CD4-positive, alpha-beta T cell treated with Interleukin-1 beta for 1 hour (primary cell): ENCODE data around the gene RARS1.

Experiments
- DNase-seq, 2 donors: peaks; one replicate each; pipeline ENCODE4 v3.0.0-alpha.2; 2020 to 2022

RARS1 gene

DNA sequence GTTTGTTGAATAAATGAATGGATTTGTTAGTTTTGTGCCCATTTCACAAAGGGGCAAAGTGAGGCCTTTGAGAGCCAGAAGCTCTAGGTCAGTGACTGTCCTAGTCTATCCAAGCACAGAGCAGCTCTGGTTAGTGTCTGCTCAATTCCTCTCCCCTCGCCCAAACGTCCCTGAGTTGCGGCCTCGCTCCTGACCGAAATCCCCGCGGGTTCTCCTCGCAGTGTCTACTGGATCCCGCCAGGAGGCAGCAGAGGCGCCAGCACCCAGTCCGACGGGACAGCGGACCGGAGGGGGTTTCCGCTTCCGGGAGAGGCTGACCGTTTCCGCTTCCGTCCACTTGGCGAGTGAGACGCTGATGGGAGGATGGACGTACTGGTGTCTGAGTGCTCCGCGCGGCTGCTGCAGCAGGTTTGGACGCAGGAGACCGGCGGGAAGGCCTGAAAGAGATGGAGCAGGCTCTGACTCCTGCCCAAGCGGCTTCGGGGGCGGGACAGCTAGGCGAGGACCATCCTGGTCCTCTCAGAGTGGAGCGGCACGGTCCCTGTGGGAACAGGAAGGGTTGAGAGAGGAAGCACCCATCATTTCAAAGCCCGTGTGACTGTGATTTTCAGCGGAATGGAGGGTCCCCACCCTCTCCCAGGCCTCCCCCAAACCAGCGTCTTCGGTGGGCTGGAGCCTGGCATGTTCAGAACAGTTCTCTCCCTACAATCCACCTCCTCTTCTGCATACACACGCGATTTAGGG, at the start of gene RARS1:
Gene RARS1, plus strand, starts transcription at position 336 of the 744 bp plus-strand sequence. Its CDS starts 28 bp downstream, at position 364.
- DNase-seq, result peak; percentile 89

DNA sequence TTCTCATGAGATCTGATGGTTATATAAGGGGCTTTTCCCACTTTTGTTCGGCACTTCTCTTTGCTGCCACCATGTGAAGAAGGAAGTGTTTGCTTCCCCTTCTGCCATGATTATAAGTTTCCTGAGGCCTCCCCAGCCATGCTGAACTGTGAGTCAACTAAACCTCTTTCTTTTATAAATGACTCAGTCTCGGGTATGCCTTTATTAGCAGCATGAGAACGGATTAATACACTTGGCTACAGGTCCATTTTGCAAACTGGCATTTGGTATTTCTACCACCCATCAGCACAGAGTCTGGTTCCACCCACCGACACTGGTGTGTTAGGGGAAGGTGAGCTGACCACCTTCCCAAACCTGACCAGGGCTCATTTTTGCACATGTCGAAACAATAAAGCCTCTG, 47.9 kb upstream of the RARS1 start:
- DNase-seq, result no peak

DNA sequence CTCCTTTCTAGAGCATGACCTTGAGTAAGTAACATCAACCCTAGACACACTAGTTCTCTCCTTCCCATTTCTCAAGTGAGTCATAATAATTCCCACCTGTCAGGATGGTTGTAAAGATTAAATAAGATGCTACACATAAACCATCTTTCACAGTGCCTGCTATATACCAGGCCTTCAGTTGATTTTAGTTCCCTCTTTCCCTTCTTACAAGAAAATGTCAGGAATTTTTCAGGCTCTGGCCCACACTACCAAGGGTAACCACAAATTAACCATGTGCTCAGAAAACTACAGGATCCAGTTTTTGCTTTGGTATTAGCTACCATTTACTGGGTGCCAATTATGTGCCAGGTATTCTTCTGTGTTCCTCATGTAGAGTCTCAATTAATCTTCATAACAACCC, 42.7 kb upstream of the RARS1 start:
- no peak for DNase-seq

DNA sequence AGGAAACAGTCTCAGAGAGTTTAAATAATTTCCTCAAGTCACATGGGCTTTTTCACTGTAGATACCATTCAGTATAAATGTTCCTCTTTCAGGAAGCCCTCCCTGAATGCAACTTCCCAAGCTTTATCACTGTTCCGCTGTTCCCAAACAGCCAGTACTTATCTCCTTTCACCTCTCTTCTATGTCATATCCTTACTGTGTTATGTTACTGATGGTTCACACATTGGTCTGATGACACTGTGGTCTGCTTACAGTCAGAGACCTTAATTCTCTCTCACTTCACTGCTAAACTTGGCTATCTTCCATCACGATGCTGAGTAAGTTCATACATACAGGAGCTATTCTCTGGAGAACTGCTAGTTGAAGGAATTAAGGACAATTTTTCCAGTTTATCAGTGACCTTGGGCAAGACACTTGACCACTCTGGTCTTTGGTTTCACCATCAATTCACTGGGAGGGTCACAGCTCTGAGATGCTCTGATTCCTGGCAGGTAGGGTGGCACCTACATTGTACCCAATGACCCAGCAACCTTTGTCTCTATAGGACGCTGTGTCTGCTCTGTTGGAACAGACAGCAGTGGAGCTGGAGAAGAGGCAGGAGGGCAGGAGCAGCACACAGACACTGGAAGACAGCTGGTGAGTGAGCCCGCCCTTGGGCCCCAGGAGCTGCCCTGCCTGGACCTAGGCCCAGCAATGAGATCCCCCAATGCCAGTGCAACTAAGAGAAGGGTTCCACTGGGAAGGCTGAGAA, 42.1 kb upstream of the RARS1 start:
- DNase-seq, result no peak

DNA sequence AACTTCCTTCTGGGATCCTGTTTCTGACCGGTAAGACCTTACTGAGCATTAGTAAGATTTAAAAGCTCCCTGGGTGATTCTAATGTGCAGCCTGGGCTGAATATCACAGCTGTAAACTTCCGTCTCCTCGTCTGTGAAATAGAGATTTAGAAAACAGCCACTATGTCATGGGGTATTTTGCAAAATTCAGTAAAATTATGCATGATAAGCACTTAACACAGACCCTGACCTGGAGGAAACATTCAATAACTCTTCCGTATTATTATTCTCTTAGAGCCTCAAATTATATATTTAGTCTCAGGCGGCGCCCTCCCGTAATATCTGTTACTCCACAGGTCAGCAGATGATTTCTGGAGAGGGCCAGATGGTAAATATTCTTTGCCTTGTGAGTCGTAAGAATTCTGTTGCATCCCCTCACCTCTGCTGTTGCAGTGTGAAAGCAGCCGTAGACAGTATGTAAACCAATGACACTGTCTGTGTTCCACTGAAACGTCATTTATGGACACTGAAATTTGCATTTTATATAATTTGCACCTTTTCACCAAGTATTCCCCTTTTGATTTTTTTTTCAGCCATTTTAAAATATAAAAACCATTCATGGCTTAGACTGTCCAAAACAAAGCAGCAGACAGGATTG, 39.2 kb upstream of the RARS1 start:
- DNase-seq, result no peak

DNA sequence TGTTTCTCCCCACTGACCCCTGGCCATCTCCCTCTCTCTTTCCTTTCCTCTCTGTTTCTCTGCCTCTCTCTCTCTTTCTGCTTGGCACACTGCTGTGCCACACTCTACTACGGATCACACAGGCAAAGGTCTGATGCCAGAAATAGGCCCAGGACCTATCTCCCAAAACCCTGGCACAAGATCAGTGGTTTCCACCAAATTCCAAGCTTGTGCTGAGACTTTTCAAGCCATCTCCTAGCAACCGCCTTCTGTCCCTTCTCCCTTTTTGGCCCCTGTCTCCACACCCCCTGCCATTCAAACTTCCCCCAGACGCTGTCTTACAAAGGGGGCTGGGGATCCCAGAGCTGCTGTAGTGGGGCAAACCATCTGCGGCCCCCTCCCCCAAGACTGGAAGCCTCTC, 38.5 kb upstream of the RARS1 start:
- no peak for DNase-seq

DNA sequence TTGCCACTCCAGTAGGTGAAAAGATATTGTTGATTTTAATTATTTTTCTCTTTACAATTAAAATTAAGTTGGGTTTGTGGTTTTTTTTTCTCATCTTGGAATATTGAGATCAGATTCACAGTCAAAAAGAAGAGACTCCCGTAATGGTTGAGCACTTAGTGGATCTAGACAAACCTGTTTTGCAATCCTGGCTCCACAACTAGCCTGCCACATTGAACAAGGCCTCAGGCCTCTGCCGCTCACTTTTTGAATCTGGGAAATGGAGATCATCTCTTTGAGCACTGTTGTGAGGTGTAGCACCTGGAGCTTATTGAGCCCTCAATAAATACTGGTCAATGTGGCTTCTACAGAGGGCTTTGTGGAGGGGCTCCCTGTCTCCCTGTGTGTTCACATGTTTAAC, 37.1 kb upstream of the RARS1 start:
- DNase-seq, result no peak

DNA sequence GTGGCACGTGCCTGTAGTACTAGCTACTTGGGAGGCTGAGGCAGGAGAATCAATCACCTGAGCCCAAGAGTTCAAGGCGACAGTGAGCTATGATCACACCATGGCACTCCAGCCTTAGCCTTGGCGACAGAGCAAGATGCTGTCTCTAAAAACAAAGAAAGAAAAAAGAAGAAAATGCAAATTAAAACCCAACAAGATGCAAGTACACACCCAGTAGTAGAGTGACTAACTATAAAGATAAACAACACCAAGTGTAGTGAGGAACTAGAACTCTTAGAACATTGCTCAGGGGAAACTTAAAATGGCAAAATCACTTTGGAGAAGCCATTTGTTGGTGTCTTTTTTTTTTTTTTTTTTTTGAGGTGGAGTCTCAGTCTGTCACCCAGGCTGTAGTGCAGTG, 34.7 kb upstream of the RARS1 start:
- DNase-seq, result no peak

DNA sequence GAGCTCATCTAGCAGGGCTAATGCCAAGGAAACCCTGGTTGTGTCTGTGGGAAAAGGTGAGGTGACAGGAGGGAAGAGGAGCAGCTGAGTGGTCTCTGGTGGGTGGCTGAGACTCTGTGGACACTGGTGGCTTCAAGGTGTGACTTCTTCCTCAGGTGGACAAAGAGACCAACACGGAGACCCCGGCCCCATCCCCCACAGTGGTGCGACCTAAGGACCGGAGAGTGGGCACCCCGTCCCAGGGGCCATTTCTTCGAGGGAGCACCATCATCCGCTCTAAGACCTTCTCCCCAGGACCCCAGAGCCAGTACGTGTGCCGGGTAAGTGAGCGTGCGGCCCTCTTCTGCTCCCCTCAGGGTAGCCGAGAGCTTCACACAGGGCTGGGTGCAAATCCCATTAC, 31.1 kb upstream of the RARS1 start:
- no peak for DNase-seq

DNA sequence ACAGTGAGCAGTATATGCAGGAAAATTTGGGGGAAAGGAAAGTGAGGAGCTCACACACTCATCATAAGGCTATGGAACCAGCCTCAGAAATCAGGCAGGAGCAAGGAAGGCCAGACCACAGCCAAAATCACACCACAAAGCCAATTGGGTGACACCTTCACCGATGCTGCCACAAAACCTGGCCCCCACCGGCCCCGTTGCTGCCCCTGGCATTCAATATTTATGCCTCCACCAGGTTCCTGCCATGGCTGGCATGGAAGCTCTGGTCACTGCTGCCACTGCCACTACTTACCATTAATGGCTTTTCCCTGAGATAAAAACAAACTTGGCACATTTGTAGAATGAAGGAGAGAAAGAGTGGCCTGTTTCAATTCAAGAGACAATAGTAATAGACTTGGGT, 28.7 kb upstream of the RARS1 start:
- DNase-seq, result no peak

DNA sequence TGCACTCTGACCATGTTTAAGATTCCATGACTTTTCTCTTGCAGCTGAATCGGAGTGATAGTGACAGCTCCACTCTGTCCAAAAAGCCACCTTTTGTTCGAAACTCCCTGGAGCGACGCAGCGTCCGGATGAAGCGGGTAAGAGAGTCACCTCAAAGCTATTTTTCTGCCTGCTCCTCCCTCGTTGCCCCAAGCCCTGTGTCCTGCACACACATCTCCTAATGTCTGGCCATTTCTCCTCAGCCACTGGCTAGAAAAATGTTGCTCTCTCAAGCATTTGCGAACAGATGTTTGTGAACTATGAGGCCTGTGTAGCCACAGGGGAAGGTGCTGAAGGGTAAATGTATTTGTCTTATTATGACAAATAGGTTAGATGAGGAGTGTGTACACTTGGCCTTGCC, 25.7 kb upstream of the RARS1 start:
- no peak for DNase-seq

DNA sequence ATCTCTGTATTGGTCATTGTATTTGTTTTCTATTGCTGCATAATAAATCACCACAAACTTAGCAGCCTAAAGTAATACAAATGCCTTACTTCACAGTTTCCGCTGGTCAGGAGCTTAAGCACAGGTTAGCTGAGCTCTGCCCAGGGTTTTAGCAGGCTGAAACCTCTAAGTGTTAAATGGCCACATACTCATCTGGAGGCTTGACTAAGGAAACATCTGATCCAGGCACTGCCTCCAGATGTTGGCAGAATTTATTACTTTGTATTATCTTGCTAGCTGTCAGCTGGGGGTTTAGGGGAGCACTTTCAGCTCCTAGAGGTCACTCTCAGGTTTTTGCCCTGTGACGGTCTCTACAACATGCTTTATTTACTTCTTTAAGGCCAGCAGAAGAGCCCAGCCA, 23.2 kb upstream of the RARS1 start:
- DNase-seq, result no peak

DNA sequence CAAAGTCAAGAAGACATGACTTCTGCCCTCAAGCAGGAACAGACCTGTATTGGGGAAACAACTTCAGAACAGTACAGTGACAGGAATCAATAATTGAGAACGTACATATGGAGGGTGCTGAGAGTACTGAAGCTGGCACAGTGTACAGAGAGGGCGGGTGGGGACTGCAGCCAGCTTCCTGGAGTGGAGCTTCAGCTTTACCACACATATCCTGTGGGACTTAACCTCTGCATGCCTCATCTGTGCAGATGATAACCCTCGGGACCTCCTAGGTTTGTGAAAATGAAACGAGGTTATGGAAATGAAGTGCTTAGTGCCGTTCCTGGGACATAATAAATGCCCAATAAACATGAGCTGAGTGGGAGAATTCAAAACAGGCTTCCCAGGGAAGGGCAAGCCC, 22.1 kb upstream of the RARS1 start:
- DNase-seq, result no peak

DNA sequence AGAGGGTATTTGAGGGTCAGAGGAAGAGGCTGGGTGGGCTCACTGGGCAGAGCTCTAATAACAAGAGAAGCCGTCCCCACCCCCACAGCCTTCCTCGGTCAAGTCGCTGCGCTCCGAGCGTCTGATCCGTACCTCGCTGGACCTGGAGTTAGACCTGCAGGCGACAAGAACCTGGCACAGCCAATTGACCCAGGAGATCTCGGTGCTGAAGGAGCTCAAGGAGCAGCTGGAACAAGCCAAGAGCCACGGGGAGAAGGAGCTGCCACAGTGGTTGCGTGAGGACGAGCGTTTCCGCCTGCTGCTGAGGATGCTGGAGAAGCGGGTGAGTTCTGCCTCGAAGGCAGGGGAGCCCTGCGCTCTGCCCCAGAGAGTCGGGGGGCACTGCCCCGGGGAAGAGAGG, 21.6 kb upstream of the RARS1 start:
- DNase-seq, result no peak

DNA sequence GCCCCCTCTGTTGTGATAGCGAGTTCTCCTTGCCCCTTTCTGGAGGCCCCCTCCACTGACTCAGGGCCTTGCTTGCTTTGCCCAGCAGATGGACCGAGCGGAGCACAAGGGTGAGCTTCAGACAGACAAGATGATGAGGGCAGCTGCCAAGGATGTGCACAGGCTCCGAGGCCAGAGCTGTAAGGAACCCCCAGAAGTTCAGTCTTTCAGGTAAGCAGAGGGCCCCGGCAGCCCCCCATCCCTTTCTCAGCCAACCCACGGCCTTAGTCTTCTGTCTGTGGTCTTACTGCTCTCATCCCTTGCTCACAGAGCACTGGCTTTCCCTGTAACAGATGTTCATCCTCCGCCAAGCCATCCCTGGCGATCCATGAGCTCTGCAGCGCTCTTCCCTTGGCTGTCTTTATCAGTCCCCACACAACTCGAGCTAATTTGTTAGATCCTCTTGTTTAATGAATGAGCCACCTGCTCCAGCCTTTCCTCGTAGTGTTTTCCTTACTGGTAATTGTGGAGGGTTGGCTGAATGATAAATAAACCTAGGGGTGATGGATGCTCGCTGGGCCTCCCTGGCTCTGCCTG, 18.4 kb upstream of the RARS1 start:
- no peak for DNase-seq

DNA sequence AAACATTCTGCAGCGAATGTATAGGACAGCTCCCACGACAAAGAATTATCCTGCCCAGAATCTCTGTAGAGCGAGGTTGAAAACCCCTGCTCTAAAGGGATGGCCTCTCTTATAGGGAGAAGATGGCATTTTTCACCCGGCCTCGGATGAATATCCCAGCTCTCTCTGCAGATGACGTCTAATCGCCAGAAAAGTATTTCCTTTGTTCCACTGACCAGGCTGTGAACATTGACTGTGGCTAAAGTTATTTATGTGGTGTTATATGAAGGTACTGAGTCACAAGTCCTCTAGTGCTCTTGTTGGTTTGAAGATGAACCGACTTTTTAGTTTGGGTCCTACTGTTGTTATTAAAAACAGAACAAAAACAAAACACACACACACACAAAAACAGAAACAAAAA, 17.4 kb upstream of the RARS1 start:
- no peak for DNase-seq

DNA sequence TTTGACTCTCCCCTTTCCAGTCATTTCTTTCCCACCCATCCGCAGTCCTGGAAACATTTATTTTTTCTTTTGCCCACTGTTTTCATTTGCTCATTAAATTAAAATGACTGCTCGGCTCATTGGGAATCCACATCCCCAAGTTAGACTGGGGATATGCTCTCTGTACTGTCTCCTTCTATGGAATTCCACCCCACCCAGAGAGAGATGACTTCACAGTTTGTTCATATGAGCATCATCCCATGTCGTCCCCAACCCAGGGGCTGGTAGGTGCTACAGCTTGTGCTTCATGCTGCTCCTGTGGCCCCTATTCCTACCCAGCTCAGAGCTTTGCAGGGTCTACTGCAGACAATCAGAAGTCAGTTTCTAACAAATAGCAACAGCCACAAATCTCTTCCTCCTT, 16.5 kb upstream of the RARS1 start:
- DNase-seq, result no peak

DNA sequence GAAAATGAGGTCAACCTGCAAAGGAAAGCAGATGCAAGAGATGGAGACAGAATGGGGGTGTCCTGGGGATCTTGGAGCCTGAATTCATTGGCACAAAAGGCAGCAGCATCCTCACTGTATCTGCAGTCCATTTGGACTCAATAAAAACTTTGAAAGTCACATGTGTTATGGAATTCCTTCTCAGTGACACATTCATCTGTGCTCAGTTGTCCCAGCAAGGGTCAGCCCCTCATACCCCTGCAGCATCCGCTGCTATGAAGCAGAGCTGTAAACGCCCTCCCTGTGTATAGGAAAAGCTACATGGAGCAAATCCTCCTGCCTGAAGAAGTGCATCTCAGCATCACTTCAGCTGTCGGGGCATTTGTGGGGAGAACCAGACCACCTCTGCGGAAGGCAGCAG, 14.5 kb upstream of the RARS1 start:
- no peak for DNase-seq

DNA sequence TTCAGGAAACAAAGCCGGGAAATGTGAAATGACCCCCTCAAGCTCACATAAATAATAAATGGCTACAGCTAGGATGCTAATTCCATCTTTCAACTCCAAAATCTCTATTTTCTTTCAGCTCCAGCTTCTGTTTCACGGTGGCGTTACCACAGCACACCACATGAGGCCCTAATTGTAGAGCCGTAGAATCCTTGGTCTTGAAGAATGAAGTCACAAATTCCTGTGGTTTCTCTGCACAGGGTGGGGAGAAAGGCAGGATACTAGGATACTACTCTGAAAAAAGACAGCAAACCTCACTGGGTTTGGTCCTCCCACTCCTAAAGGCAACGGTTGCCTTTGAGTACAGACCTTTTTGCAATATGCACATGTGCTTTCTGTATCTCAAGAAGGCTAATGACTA, 13.9 kb upstream of the RARS1 start:
- DNase-seq, result no peak

DNA sequence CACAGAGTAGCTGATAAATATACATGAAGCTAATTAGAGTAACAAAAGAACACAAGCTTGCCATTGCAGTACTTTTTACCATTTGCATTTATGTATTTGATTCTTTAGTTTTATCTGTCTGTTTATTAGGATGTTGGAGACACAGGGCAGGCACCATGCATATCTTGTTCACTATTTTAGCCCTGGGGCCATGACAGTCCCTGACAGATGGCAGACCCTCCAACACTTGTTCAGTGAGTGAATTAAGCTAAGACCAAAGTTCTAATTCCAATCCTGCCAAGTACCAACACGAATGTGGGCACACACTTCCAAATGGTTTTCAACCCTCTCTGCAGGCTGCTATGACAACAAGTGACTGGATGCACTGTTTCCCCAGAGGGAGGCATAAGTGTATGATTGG, 12.0 kb upstream of the RARS1 start:
- DNase-seq, result no peak

DNA sequence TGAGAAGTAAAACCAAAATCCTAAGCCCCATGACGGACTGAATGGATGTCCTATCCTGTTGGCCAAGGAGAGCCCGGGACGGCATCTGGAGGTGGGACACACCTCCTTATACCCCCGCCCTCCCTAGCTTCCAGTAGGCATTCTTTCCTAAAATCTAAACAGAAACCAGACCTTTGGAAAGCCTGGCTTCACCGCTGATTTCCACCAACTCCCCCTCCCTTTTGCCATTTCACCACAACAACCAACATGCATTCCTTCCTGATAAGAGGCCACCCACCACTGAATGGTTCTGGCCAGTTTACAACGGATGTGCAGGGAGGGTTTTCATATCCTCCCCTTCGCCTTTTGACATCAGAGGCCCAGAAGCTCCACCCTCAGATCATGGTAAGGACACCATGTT, 9.2 kb upstream of the RARS1 start:
- no peak for DNase-seq

DNA sequence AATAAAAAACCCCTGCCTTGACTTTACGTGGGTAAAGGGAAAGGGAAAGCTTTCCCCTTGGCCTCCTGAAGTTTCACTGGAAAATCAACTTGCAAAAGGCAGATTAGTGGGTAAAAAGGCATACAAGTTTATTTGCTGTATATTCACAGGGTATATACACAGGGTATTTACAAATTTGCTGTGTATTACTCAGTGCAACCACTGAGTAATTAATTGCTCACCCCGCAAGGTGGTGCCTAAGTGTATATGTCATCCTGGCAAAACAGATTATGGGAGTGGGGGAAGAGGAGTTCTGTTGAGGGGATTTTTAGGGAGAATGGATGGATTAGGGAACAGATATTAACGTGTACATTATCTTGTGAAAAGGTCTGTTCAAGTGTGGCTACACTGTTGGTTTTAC, 7.1 kb upstream of the RARS1 start:
- DNase-seq, result no peak

DNA sequence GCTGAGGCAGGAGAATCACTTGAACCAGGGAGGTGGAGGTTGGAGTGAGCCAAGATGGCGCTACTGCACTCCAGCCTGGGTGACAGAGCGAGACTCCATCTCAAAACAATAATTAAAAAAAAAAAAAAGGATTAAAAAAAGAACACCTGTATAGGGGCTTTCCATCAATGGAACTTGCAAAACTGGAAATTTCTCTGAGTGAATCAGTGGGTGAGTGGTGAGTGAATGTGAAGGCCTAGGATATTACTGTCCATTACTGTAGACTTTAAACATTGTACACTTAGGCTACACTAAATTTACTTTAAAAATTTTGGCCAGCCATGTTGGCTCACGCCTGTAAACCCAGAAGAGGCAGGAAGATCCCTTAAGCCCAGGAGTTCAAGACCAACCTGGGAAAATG, 5.7 kb upstream of the RARS1 start:
- DNase-seq, result no peak

DNA sequence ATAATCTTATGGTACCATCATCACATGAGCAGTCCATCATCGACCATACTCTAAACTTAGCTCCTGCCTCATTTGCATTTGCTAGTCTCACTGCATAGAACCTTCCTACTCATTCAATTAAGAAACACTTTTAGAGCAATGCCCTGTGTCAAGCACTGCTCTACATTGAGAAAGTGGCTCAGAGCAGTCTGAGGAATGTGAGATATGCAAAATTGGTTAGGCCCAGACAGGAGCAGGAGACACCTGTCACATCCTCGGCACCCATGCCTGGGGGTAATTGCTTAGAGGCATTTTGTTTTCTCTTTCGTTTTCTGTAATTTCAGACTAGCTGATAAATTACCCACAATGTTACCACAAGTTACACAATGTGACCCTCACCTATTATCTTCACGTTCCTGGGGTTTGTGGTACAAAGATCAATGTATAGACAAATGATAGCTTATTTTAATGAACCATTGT, 4.9 kb upstream of the RARS1 start:
- peak in 1 of 2 donors; percentile 8 for DNase-seq
